Adrenal gland (tissue), 5 donors: ENCODE data around the gene CPM.

Source experiments
- CTCF ChIP-seq, 6 experiments: fragments of 450-650 bp in 4 of 6; fragments of 200-600 bp in 2 of 6; sonication (generic) in 1 of 6; IDR thresholded peaks; 1 replicate in 5 of 6; 2 replicates in 1 of 6; pipeline versions ENCODE4 v1.5.1 to v1.8.0; 2016 to 2021; ENCODE audit warnings: antibody characterized with exemption in 6 of 6, mild to moderate bottlenecking in 2 of 6, moderate library complexity in 1 of 6
- POLR2A ChIP-seq, 2 donors: fragments of 450-650 bp; IDR thresholded peaks; one replicate each; pipeline ENCODE4 v1.6.1; 2017; ENCODE audit warnings: antibody characterized with exemption in 2 of 2, mild to moderate bottlenecking in 2 of 2, moderate library complexity in 1 of 2
- donor health status: DM: no; HTN: no; CAD: no.

- TF ChIP-seq POLR2A (IDR thresholded peaks at IDR 0.05) (no peak), CTCF (IDR thresholded peaks at IDR 0.05) (no peak)
These were observed 41.8 kb downstream of the CPM start for GRCh38 chr12:68891141-68891540.
